HG03280 (cell line): Measurements from ENCODE around the gene POLR3A.

Experiments used
- ATAC-seq: cut with Tn5 transposase; IDR thresholded peaks from one replicate; pipeline ENCODE4 v1.9.1; 2021; ENCODE audit warnings: mild to moderate bottlenecking, moderate library complexity; ENCODE audit not compliant: unreplicated experiment

Gene POLR3A

DNA sequence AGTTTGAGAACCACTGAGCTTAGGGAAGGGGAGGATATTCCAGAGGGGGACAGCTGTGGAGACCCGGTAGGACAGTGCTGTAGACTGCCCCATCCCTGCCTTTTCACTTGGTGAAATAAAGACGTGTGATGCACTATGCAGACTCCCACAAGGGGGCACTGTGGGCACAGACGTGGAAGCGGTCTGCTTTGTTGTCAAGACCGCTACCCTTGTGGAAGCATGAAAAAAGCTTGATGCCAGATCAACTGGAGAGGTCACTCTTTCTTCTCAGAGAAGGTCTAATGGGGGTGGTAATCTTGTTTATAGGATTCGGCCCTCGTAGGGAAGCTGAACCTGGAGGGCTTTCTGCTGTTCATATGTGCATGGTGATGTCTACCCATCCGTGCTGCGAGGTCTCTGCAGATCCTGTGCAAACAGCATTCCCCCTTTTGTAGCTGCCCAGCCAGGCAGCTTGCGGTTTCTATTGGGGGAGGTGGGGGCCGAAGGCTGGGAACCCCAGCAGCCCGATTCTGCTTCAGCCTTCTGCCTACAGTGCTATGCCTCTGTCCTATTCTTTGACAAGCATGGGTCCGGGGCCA lies 18.1 kb upstream of the POLR3A start:
- ATAC-seq = peak; percentile 59

- ATAC-seq = no peak
These were observed 17.5 kb upstream of the POLR3A start for GRCh38 chr10:78046711-78047269.

GRCh38 chr10:78045856-78046255 lies 16.5 kb upstream of the POLR3A start:
- no peak for ATAC-seq

GRCh38 chr10:78045237-78045636 lies 15.9 kb upstream of the POLR3A start:
- ATAC-seq = peak; percentile 46

- ATAC-seq = no peak
These were observed 15.4 kb upstream of the POLR3A start for GRCh38 chr10:78044699-78045098.

GRCh38 chr10:78044179-78044578 lies 14.9 kb upstream of the POLR3A start:
- ATAC-seq = no peak

DNA sequence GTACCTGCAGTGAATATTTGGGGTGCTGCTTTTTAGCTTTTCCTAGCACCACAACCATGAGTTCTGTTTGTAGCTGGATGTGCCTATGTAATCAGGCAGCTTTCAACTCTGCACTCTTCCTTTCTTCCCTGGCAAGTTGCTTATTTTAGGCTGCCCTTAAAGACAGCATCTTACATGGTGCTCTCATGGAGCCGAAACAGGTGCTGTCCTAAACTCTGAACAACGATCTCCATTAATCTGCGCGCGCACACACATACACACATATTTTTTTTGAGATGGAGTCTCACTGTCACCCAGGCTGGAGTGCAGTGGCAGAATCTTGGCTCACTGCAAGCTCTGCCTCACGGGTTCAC lies 13.4 kb upstream of the POLR3A start:
- ATAC-seq = no peak

DNA sequence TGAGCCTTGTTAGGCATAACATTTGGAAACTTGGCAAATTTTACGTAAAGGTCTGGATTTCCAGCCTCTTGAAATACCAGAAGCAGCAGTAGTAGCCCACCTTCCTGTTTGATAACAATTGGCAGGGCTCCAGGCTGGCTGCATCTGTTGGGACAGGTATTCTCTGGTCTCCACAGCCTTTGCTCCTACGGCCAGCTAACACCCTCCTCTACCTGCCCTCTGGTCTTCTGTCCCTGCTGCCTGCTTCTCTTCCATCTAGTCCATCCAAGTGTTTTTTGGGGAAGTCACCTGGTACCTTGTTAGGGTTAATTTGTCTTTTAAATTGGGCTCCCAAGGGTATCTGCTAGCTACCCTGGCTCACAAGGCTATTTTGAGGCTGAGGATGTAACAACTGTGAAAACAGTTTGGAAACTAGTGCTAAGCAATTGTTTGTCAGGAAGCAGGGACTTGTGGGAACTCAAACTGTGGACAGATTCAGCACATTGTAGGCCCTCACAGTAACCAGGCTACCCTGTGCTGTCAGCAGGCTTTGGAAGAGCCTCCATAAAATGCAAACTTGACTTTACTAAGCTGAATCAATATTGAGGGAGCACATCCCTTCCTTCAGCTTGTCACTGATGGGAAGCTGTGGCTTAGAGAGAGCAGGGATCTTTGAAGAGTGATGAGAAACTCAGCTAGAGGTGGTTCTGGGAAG lies 12.9 kb upstream of the POLR3A start:
- no peak for ATAC-seq

DNA sequence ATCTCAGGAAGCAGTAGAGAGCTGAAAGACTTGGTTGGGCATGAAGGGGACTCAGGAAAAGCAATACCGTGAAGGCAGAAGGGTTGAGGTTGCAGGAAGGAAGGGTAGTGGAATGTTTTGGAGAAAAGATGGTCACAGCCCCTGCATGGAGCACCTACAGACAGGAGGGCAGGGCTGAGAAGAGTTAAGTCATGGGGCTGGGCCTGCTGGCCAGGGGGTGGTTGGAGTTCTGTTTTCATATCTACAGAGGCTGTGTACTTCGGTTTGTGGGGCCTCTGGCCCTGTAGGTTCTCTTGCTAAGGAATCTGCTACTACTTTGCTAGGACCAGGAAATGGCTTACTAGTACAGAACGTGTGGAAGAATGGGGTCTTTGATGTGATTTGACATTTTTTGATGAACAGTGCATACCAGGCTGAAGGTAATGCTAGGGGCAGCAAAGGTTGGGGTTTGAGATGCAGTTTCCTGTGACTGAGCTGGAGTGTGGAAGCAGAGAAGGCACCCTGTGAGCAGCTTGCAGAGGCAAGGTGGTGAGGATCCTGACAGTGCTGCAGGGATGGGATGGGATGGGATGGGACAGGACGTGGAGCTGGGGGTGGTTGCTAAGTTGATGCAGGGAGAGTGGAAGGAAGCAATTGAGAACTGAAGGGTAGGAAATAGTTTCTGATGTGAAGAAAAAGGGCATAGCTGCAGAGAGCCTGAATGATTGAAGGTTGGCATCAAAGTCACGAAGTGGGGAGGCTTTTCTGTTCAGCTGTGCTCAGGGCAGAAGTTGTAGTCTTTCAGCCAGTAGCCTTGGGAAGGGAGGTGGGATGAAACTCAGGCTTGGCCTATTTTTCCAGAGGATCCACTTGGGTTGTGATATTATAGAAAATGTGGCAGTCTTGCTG lies 12.1 kb upstream of the POLR3A start:
- ATAC-seq = no peak

DNA sequence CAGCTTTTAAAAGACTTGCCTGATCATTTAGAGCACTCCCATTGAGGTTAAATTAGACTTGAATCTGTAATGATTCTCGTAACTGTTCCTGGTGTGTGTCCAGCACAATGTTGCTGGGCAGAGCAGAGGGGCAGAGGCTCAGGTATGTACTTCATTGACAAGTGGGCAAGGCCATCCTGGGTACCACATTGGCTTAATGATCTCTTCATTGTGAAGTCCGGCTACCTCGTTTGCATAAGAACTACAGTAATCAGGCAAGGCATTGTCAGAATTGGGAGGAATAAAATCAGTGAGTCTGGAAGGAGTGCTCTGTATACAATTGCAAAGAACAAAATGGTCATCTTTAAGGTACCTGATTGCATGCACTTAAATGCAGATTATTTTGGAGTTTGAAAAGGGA lies 10.4 kb upstream of the POLR3A start:
- no peak for ATAC-seq

DNA sequence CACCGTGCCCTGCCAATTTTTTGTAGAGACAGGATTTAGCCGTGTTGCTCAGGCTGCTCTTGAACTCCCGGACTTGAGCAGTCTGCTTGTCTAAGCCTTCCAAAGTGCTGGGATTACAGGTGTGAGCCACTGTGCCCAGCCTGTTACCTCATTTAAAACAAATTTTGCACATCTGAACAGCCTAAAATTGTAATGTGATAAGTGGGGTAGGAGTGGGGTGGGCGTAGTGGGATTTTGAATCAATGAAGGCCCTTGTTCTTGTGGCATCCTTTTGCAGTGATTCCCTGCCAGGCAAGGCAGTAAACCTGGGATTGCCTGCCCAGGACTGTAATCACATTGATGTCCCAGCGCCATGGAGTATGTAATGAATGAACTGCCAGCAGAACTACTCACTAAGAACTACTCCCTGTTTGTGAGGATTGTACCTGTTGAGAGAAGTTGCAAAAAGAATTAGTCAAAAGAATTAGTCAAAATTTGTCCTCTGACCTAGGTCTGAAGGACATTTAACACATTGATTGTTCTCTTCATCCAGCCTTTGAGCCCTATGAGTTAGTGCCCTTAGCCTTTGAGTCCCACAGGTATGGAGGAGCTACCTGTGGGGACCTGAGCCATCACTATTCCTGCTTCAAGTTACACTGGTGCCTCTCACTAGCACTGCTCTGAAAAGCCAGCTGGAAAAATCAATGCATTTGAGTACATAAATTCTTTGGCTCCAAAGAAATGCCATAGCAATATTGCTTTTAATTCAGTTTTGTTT lies 9.7 kb upstream of the POLR3A start:
- ATAC-seq = no peak

GRCh38 chr10:78038105-78038504 lies 8.8 kb upstream of the POLR3A start:
- no peak for ATAC-seq

GRCh38 chr10:78035933-78036583 lies 6.7 kb upstream of the POLR3A start:
- ATAC-seq = no peak

- no peak for ATAC-seq
These were observed 6.1 kb upstream of the POLR3A start for GRCh38 chr10:78035437-78035836.

GRCh38 chr10:78035025-78035424 lies 5.7 kb upstream of the POLR3A start:
- no peak for ATAC-seq

DNA sequence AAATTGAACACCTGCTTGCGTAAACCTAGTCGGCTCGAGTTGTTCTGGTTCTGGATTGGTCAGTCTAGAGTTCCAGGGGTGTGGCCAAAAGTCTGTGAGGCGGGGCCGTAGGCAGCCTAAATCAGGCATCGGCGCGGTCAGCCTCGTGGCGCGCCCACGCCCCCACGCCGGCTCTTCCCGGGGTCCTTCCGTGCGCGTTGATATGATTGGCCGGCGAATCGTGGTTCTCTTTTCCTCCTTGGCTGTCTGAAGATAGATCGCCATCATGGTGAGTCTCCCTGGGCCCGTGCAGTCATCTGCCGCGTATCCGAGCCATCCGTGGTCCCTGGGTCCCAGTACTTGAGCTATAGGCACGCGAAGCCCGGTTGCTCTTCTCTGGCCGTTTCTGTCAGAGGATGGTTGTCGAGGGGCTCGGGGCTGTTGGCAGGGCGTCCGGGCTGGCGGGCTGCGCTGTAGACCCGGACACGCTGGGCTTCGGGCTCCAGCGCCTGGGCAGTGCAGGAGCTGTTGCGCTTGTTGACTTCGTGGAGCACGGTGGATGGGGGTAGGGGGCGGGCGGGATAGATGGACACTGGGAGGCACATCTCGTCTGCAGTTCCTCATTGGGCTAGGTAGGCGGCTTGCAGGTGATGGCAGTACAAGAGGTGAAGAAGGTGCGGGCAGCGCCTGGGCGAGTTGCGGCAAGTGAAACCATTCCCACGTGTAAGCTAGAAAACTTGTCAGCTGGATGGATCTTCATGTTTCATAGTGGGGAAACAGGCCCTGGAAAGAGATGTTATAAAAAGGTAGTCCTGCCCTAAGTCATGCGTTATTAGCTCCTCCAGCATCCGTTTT lies 4.5 kb upstream of the POLR3A start, which contains the start of gene RPS24:
TSS of gene RPS24 (plus strand) at position 227 of the 834 bp plus-strand sequence. CDS start at position 266, 39 bp downstream.
- ATAC-seq = peak; percentile 87

GRCh38 chr10:78033387-78033636 lies 4.0 kb upstream of the POLR3A start:
- no peak for ATAC-seq

DNA sequence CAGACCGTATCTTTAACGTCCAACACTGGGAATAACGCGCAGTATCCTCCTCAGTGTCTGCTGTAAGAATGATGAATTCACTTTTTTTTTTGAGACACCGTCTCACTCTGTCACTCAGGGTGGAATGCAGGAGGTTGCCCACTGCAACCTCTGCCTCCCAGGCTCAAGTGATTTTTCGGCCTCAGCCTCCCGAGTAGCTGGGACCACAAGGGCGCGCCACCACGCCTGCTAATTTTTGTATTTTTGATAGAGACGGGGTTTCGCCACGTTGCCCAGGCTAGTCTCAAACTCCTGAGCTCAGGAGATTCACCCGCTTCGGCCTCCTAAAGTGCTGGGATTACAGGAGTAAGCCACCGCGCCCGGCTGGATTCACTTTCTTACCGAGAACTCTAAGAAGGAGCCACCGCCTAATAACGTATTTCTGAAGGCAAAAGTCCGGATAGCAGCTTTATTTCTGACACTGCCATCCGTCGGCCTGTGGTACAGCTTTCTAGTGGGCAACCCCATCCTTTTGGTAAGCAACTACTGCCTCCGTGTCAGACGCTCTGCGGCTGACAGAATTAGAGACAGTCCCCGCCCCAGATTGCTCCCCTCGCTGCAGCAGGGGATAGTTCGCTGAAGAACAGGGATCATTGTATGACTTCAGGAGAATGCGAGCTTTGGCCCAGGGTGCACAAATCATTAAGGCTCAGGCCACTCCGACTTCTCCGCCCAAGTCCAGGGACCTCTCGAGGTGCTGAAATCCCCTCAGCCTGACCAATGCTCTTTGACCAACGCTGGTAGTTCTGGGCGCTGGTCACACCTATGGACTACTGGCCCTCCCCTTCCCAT lies 662 bp downstream of the POLR3A start:
- ATAC-seq = no peak
